Fibroblast of skin of back (primary cell): ENCODE data around the gene ASPG. TPM values are rescaled to one million over a fixed set of nuclear protein-coding genes. Genes with fewer than 3 reads are reported as not detected.

Experiments
- DNase-seq: peaks from one replicate; pipeline ENCODE4 v3.0.0-alpha.2; 2013
- polyA plus RNA-seq, 2 experiments: library from polyadenylated mRNA; unstranded; fragments of 120-200 nt; gene quantifications; one replicate each; pipeline ENCODE4 v1.2.1, GENCODE V29; 2013; ENCODE audit not compliant: insufficient read length in 2 of 2

ASPG gene
- not detected for polyA plus RNA-seq (2013, experiment 1 of 2; ENCODE audit: insufficient read length)
- polyA plus RNA-seq (2013, experiment 2 of 2; ENCODE audit: insufficient read length): not detected

DNA sequence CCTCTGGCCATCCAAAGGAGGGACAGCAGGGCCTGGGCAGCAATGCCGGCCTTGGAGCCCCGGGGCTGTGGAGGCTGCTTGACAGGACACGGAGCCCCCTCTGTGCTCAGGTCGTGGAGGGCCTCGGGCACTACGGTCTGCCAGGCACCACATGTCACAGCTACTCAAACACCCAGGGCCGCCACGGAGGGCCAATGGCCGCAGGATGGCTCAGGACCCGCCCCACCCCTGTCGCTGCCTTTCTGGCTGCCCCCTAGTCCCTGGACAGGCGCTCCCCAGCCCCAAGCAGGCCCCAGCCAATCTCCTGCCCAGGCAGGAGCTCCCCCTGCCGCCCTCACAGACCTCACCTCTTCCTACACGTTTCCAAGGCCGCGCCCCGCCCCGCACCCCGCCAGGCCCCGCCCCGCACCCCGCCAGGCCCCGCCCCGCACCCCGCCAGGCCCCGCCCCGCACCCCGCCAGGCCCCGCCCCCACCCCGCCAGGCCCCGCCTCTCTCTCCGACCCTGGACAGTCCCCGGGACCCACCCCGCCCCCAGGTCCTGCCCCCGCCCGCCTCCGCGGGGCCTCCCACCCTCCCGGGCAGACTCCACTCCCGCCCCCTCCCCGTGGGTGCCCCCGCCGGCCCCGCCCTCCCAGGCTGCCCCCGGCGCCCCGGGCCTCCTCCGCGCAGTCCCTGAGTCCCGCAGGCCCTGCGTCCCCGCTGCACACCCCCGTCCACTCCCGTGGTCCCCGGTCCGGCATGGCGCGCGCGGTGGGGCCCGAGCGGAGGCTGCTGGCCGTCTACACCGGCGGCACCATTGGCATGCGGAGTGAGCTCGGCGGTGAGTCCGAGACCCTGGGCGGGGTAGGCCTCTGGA is at the start of gene ASPG:
TSS of gene ASPG (plus strand) at position 669 of the 857 bp plus-strand sequence. CDS start at position 740, 71 bp downstream.
- no peak for DNase-seq

DNA sequence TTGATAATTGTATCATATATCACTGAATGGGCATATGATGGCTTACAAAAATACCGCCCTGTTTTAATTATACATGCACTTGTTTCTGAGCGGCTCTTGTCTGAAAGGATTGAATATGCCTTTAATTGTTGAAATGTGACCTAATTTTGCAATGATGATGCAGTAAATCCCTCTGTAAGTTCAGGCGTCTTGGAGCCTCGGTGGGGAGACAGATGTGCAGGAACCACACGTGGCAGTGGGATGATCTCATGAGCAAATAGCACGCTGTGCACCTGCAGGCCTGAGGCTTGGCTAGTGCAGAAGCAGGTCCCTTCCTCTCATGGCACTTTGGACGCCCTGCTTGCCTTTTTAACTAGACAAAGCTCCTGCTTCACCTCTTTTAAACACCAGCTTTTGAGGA is 49.3 kb upstream of the ASPG start:
- DNase-seq: no peak

DNA sequence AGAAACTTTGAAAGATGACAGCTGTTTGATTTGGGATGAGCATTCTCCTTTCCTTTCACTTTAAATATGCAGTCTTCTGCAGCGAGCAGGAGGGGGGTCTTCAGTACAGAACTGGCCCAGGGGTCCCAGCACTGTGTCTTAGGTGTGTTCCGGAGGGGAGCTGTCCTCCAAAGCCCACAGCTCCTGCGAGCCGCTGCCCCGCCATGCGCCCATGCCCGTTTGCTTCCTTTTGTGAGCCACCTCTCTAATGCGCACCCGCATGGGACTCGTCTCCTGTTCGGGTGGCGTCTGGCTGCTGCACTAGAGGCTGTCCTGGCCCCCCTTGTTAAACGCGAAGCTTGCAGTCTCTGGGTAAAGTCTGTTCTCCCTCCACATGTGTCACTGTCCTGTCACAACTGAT is 48.4 kb upstream of the ASPG start:
- no peak for DNase-seq

DNA sequence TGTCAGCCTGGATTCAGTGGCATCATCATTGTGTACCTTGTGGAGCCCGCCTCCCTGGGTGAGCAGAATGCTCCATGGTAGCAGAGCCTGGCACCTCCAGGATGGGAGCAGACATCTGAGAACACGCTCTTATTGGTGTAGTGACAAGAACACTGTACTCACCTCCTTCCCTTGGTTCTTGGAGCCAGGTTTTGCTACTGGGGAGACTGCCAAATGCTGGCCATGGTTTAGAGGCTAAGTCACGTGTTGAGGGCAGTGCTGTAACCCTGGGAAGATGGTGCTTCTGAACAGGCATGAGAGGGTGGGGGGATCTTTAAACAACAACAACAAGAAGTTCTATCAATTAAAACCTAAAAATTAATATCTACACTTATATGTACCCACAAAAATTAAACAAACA is 47.6 kb upstream of the ASPG start:
- no peak for DNase-seq

DNA sequence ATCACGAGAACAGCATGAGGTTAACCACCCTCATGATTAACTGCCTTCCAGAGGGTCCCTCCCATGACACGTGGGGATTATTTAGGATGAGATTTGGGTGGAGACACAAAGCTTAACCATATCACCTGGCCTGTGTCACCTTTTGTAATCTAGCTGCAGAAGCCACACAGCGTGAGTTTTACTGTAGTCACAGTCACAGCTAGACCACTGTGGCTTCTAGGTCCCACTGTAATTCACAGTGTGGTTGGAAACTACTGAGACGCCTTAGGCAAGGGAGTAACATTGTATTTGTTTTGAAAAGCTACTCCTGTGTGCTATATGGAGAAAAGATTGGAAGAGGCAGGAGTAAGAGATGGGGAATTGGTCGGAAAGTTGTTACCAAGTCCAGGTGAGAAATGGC is 46.3 kb upstream of the ASPG start:
- no peak for DNase-seq

DNA sequence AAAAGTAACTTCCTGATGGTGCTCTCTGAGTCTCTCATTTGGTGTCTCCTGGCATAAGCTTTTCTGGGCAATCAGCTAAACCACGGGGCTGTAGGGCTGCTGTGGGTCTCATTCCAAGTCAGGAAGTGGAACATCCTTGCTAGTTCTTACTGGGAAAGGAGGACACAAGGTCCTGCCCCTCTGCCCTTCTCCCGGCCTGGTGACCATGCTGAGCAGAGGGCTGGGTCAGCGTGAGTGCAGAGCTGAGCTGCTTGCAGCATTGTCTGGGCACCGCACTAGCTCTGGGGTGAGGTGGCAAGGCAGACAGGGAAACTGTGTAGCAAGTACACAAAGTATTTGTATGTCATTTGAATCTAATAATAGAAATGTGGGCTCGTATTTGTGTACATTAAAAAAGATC is 45.0 kb upstream of the ASPG start:
- no peak for DNase-seq

DNA sequence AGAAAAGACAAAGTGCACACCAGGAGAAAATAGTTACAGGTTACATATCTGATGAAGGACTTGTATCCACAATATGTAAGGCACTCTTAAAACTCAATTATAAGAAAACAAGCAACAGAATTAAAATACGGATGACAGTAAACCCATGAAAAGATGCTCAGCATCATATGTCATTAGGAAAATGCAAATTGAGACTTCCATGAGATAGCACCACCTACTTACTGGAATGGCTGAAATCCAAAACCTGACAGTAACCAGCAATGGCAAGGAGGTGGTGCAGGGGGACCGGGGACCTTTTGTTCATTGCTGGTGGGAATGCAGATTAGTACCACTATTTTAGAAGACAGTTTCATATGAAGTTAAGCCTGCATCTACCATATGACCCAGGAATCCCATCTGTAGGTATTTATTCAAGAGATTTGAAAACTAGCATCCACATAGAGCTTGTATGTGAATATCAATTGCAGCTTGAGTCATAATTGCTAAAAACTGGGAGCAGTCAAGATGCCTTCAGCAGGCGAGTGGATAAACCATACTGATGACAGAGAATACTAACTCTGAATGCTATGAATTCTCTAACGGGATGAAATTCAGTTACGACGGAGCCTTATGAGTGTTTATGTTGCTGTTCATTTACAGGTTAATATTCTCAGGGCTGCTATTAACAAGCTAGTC is 43.9 kb upstream of the ASPG start:
- DNase-seq: no peak

DNA sequence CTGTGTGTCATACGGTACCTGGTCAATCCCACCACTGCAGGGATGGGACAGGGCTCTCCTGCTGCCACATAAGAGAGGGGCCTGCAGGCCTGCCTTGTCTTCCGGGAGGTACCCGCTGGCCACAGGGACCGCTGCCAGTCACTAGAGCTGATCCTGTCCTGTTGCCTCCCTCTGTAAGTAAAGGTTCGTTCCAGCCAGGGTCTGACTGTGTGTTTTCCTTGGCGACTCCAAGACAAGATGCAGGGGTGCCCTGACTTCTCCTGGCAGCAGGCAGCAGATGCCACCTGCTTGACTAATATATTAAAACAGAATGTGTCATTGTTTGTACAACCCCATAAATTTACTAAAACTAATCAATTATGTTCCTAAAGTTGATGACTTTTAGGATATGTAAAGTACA is 41.5 kb upstream of the ASPG start:
- DNase-seq: no peak

DNA sequence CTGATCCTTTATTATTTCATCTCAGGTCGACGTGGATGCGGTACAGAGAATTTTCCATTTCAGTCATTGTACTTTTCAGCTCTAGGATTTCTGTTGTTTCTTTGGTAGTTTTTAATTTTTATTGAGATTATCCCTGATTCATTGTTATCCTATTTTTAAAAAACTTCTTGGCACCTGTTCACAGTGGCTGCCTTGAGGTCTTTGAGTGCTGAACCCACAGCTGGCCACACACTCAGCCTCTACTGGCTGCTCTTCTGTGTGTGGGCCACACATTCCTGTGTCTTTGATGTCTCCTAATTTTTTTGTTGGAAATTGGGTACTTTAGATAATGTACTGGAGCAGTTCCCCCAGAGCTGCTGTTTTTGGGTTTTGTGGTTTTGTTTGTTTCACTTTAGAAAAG is 37.7 kb upstream of the ASPG start:
- no peak for DNase-seq

DNA sequence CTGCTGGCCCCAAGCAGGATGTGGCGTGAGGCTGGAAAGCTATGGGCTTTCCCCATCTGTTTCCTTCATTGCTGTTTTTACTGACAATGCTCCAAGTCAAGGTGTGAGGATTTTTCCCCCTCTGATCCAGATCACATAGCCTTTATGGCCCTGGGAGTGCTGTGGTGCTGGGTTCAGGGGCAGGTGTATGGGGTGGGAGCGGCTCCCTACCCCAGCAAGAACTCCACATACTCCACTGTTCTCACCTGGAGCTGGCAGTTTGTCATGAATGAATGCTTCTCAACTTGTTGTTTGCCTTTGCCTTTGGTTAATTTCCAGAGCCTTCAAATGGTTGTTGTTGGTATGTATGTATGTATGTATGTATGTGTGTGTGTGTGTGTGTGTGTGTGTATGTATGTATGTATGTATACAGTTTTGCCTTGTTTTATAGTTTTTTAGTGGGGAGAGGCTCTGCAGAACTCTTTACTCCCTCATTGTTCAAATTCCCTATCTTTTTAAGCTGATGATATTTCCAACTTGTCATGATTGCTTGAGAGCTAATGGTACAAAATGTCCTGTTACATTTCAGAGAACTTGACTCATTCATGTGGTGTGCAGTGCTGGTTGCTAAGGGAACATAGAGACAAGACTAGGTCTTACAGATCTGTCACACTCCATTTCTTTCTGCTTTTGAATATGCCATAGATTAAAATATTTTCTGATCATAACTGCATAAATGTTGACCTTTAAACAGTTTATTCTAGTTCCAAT is 36.6 kb upstream of the ASPG start:
- DNase-seq: no peak

DNA sequence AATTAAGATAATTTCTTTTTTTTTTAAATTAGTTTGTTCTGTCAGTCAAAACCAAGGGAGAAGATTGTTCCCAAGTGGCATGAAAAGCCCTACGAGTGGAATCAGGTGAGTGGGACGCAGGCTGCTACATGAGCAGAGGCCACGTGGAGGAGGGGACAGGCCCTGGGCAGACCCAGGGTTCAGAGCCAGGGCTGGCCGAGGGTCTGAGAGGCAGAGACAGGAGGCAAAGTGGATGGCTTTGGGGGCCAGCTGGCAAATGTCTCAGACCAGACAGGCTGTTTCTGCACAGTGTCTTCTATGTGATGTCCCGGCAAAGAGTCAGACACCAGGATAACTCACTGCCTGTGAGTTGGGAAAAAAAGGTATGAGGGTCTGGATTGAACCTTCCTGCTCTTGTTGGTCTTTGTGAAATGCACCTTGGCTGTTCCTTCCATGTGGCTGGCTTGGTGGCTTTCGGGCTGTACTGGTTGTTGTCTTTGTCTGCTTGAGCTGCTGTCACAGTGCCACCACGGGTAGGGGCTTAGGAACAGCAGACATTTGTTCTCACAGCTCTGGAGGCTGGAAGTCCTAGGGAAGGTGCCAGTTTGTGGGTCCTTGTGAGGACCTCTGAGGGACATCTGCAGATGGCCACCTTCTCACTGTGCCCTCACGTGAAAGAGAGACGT is 35.8 kb upstream of the ASPG start:
- DNase-seq: no peak

DNA sequence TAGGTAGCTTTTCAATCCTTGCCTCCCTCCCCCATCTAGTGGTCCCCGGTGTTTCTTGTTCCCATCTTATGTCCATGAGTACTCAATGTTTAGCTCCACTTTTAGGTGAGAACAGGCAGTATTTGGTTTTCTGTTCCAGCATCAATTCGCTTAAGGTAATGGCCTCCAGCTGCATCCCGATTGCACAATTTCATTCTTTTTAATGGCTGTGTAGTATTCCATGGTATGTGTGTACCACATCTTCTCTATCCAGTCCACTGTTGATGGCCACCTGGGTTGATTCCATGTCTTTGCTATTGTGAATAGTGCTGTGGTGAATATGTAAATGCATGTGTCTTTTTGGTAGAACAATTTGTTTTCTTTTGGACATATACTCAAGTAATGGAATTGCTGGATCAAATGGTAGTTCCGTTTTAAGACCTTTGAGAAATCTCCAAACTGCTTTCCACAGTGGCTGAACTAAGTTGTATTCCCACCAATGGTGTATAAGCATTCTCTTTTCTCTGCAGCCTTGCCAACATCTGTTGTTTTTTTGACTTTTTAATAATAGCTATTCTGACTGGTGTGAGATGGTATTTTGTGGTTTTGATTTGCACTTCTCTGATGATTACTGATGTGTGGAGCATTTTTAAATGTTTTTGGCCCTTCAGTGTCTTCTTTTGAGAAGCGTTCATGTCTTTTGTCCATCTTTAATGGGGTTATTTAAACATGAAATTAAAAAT is 34.2 kb upstream of the ASPG start:
- DNase-seq: no peak

DNA sequence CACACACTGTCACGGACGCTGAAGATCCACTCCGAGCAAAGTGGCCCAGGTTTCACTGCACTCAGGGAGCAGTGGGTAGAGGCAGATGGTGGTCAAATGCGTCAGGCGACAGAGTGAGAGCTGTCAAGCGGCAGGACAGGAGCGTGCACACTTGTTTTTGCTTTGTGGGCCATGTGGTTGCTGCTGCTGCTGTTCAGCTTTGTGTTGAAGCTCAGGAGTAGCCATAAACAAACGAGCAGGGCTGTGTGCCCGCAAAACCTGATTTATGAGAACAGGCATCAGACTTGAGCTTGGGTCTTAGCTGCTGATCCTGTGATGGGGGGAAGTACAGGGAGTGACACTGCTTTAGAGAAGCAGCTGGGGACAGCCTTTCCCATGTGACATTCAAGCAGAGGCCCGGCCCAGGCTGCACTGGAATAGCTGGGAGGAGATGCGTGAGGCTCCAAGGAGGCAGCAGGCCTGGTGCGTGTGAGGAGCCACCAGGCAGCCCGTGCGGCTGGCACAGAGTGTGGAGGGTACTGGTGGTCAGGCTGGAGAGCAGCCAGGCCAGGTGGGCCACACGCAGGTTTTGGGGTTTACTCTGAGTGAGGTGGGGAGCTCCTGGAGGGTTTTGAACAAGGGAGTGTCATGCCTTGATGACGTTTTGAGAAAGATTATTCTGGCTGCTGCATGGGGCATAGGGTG is 31.1 kb upstream of the ASPG start:
- no peak for DNase-seq

DNA sequence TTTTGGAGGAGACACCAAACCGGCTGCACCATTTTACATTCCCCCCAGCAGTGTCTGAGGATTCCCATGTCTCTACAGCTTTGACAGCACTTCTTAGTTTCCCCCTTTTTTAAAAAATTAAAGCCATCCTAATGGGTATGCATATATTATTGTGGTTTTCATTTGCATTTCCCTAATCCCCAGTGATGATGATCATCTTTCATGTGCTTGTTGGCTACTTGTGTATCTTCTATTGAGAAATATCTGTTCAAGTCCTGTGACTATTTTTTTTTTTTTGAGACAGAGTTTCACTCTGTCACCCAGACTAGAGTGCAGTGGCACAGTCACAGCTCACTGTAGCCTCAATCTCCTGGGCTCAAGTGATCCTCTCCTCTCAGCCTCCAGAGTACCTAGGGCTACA is 23.2 kb upstream of the ASPG start:
- DNase-seq: no peak

DNA sequence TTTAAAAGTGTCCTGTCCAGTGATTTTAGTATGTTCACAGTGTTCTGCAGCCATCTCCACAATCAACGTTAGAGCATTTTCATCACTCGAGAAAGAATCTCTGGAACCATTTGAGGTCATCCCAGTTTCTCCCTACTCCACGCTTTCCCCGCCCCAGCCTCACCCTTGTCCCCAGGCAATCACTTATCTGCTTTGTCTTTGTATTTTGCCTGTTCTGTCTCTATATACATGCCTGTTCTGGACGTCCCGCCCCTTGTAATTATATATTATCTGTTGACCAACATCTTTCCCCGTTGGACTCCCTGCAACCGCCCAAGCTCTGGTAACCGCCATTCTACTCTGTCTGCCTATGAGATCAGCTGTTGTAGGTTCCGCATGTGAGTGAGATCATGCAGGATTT is 21.5 kb upstream of the ASPG start:
- DNase-seq: no peak

DNA sequence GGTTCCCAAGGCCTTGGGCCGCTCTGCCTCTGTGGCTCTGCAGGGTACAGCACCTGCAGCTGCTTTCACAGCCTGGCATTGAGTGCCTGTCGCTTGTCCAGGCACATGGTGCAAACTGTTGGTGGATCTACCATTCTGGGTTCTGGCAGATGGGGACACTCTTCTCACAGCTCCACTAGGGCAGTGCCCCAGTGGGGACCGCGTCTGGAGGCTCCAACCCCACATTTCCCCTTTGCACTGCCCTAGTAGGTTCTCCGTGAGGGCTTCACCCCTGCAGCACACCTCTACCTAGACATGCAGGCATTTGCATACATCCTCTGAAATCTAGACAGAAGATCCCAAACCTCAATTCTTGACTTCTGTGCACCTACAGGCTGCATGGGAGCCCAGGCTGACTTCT is 19.2 kb upstream of the ASPG start:
- no peak for DNase-seq

DNA sequence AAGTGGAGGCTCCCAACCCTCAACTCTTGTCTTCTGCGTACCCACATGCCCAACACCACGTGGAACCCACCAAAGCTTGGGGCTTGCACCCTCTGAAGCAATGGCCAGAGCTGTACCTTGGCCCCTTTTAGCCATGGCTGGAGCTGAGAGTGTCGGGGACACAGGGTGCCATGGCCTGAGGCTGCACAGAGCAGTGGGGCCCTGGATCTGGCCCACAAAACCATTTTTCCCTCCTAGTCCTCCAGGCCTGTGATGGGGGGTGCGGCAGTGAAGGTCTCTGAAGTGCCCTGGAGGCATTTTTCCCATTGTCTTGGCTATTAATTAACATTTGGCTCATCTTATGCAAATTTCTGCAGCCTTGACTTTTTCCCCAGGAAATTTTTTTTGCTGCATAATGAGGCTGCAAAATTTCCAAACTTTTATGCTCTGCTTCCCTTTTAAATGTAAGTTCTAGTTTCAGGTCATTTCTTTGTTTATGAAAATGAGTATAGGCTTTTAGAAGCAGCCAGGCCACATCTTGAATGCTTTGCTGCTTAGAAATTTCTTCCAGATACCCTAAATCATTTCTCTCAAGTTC is 18.7 kb upstream of the ASPG start:
- DNase-seq: no peak

DNA sequence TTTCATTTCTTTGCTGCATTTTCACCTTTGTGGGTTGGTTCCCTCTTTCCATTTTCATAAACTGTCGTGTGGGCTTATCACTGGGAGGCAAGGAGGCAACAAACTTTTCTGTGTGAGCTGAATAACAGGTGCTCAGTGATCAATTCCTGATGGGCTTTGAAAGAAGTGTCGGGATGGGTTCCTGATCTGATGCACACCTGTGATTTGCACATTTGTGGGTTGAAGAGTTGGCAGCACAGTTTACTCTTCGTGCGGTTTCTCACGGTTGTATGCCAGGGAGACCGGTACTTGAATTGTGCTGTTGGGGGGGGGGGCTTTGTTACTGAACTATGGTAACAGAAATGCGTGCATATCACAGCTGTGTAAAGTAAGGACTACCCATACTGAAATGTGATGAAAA is 16.0 kb upstream of the ASPG start:
- no peak for DNase-seq

DNA sequence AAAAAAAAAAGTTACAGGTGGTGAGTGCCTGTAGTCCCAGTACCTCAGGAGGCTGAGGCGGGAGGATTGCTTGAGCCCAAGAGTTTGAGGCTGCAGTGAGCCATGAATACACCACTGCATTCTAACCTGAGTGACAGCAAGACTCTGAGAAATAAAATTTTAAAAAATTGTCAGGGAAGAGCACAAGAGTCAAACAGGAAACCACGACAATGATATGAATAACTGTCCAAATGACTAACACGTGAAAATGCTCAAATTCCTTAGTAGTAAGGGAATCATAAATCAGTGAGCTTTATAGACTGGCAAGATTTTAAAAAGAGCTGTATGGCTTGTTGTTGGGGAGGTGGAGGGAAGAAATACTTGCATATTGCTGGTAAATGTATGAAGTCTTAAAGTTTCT is 12.9 kb upstream of the ASPG start:
- DNase-seq: peak; percentile 8

DNA sequence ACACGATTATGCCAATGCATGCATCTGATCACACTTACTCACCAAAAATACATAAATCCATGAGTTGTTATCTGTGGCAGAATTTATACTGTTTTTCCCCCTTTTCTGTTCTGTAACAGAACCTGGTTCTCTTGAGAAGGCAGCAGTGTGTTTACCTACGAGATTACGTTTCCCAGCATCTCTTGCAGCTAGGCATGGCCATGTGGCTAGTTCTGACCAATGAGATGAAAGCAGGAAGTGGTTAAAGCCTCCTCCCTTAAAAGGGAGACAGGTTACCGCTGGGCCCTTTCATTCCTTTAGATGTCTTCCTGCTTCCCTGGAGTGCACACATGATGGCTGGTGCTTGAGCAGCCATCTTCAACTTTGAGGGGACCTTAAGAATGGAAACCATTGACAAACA is 11.7 kb upstream of the ASPG start:
- DNase-seq: no peak

DNA sequence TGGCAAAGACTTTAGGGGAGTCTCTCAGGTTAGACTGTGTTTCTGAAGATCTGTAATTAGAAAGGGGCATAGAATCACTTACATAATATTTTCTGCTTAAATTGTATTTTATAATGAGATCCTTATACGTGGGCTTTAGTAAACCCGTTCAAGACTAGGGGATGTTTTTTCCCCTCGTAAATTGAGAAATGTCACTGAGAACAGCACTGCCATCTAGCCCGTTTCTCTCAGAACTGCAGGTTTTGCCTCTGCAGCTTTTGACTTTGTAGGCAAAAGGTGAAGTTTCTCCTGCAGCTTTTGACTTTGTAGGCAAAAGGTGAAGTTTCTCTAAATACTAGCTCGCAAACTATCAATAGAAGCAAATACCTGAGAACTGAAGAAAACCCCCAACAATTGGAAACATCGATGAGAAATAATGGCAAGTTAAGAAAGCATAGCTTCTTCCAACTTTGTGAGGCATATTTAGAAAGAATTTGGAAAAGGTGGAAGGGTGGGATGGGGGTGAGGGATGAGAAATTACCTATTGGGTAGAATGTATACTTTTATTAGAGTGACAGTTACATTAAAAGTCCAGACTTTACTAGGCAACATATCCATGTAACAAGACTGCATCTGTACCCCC is 9.9 kb upstream of the ASPG start:
- DNase-seq: no peak
